H1 (cell line): ENCODE data around the gene CFAP54.

ENCODE experiments used
- POLR2AphosphoS5 ChIP-seq: IDR thresholded peaks from 2 replicates; pipeline ENCODE4 v1.6.1; 2011; ENCODE audit warnings: low read depth, low read length
- SP1 ChIP-seq: IDR thresholded peaks from 2 replicates; pipeline ENCODE4 v1.6.1; 2011; ENCODE audit warnings: low read depth, low read length

DNA sequence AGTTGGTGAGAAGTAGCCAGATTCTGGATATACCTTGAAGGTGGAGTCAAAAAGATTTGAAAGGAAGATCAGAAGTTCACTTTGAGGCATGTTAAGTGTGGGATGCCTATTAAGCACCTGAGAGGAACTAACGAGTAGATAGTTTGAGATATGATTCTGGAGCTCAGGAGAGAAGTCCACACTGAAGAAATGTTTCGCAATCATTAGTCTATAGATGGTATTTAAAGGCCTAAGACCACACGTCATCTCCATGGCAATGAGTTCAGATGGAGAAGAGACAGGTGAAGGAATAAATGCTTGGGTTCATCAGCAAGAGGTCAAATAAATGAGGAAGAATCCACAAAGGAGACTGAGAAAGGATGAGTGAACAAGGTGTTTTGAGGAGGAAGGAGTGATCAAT, 224.8 kb downstream of the CFAP54 start:
- TF ChIP-seq POLR2AphosphoS5 (no peak), SP1 (no peak)
